Muscle layer of colon (tissue), 2 donors: Measurements from ENCODE around the gene XRCC1.

ENCODE experiments used
- H3K27ac ChIP-seq: one replicate; pipeline ENCODE4 v1.7.0; 2013; ENCODE audit warnings: low read depth, mild to moderate bottlenecking, low read length, moderate library complexity
- H3K27me3 ChIP-seq, 2 donors: one replicate each; pipeline ENCODE4 v1.7.0; 2013; ENCODE audit warnings: low read length in 2 of 2, mild to moderate bottlenecking in 2 of 2; ENCODE audit not compliant: insufficient read depth in 2 of 2, control insufficient read depth in 1 of 2
- H3K36me3 ChIP-seq: one replicate; pipeline ENCODE4 v1.7.0; 2013; ENCODE audit warnings: mild to moderate bottlenecking, low read length; ENCODE audit not compliant: insufficient read depth
- H3K4me1 ChIP-seq: one replicate; pipeline ENCODE4 v1.7.0; 2013; ENCODE audit warnings: mild to moderate bottlenecking, low read length; ENCODE audit not compliant: insufficient read depth
- H3K4me3 ChIP-seq, 2 donors: one replicate each; pipeline ENCODE4 v1.7.0; 2013; ENCODE audit warnings: low read length in 2 of 2, low read depth in 1 of 2, mild to moderate bottlenecking in 1 of 2, moderate library complexity in 1 of 2
- H3K9ac ChIP-seq: one replicate; pipeline ENCODE4 v1.7.0; 2013; ENCODE audit warnings: low read length
- H3K9me3 ChIP-seq: one replicate; pipeline ENCODE4 v1.7.0; 2013; ENCODE audit warnings: mild to moderate bottlenecking, low read length
- donor health status: abdominal sarcoma.
- donor health status: Adenocarcinoma of cecum.

The XRCC1 gene

GRCh38 chr19:43598445-43599240, 23.3 kb upstream of the XRCC1 start:
- Histone ChIP-seq H3K9ac (no peak overlapping the region), H3K9me3 (no peaks in the 10 kb centered on the region), H3K27ac (no peak overlapping the region), H3K4me1 (peaks cover 28% of the 10 kb centered on the region), H3K4me3 (no peak overlapping the region), H3K36me3 (peaks cover 20% of the 10 kb centered on the region), H3K27me3 (no peaks in the 10 kb centered on the region)

- H3K27ac ChIP-seq: no peak overlapping the region
- H3K4me3 ChIP-seq: no peak overlapping the region
Measured at GRCh38 chr19:43597876-43598275, 22.5 kb upstream of the XRCC1 start.

GRCh38 chr19:43596842-43597461, 21.6 kb upstream of the XRCC1 start:
- Histone ChIP-seq H3K9me3 (no peaks in the 10 kb centered on the region), H3K9ac (peak overlapping the region; percentile 62), H3K4me1 (peaks cover 33% of the 10 kb centered on the region), H3K27ac (peak overlapping the region; percentile 98), H3K4me3 (peak overlapping the region; percentile 75 to 80), H3K36me3 (peaks cover 33% of the 10 kb centered on the region), H3K27me3 (no peaks in the 10 kb centered on the region)

More at GRCh38 chr19:43597876-43598275, 22.5 kb upstream of the XRCC1 start:
- no peaks in the 10 kb centered on the region for H3K27me3 ChIP-seq
- H3K4me1 ChIP-seq: peaks cover 33% of the 10 kb centered on the region
- no peak overlapping the region for H3K9ac ChIP-seq
- H3K9me3 ChIP-seq: no peaks in the 10 kb centered on the region
- peaks cover 27% of the 10 kb centered on the region for H3K36me3 ChIP-seq

GRCh38 chr19:43595999-43596841, 20.9 kb upstream of the XRCC1 start, which contains the start of the genes IRGQ and ZNF576:
TSS of gene IRGQ (minus strand) at chr19:43596134. CDS start at chr19:43595338, 796 bp downstream.
TSS of gene ZNF576 (plus strand) at chr19:43596595. CDS start at chr19:43597109, 514 bp downstream.
- peak within 1 kb of the TSS; percentile 98 for H3K27ac ChIP-seq
- H3K4me3 ChIP-seq: peak within 1 kb of the TSS; percentile 77 to 88
- peaks cover 31% of the 10 kb centered on the region for H3K36me3 ChIP-seq
- H3K27me3 ChIP-seq: no peaks in the 10 kb centered on the region
- peaks cover 33% of the 10 kb centered on the region for H3K4me1 ChIP-seq
- H3K9ac ChIP-seq: peak within 1 kb of the TSS; percentile 88
- H3K9me3 ChIP-seq: no peaks in the 10 kb centered on the region

- Histone ChIP-seq H3K4me3 (peak overlapping the region; percentile 77 to 88), H3K27me3 (no peaks in the 10 kb centered on the region), H3K36me3 (peaks cover 27% of the 10 kb centered on the region), H3K27ac (peak overlapping the region; percentile 94), H3K4me1 (peaks cover 33% of the 10 kb centered on the region), H3K9ac (peak overlapping the region; percentile 88), H3K9me3 (no peaks in the 10 kb centered on the region)
Measured at GRCh38 chr19:43595605-43595998, 20.3 kb upstream of the XRCC1 start.

- peaks cover 31% of the 10 kb centered on the region for H3K36me3 ChIP-seq
- H3K4me1 ChIP-seq: peaks cover 33% of the 10 kb centered on the region
- peak overlapping the region; percentile 88 for H3K9ac ChIP-seq
- peak overlapping the region; percentile 94 for H3K27ac ChIP-seq
- peak overlapping the region; percentile 77 to 88 for H3K4me3 ChIP-seq
- no peaks in the 10 kb centered on the region for H3K27me3 ChIP-seq
- no peaks in the 10 kb centered on the region for H3K9me3 ChIP-seq
Measured at GRCh38 chr19:43594710-43595604, 19.6 kb upstream of the XRCC1 start.

GRCh38 chr19:43594081-43594697, 18.9 kb upstream of the XRCC1 start:
- Histone ChIP-seq H3K27ac (no peak overlapping the region), H3K36me3 (peaks cover 29% of the 10 kb centered on the region), H3K4me3 (peak overlapping the region; percentile 77 to 88), H3K27me3 (no peaks in the 10 kb centered on the region), H3K4me1 (peaks cover 33% of the 10 kb centered on the region), H3K9me3 (no peaks in the 10 kb centered on the region), H3K9ac (no peak overlapping the region)

GRCh38 chr19:43592800-43593350, 17.5 kb upstream of the XRCC1 start:
- Histone ChIP-seq H3K27ac (no peak overlapping the region), H3K4me1 (peaks cover 30% of the 10 kb centered on the region), H3K36me3 (peaks cover 25% of the 10 kb centered on the region), H3K9me3 (no peaks in the 10 kb centered on the region), H3K9ac (no peak overlapping the region), H3K27me3 (no peaks in the 10 kb centered on the region), H3K4me3 (no peak overlapping the region)

GRCh38 chr19:43591904-43592772, 16.8 kb upstream of the XRCC1 start:
- Histone ChIP-seq H3K36me3 (peaks cover 25% of the 10 kb centered on the region), H3K27ac (no peak overlapping the region), H3K4me3 (no peak overlapping the region)

More at GRCh38 chr19:43591904-43592772, 16.8 kb upstream of the XRCC1 start:
- no peak overlapping the region for H3K9ac ChIP-seq
- no peaks in the 10 kb centered on the region for H3K9me3 ChIP-seq
- peaks cover 22% of the 10 kb centered on the region for H3K4me1 ChIP-seq
- no peaks in the 10 kb centered on the region for H3K27me3 ChIP-seq
